GM12878 (cell line): ENCODE results near the gene AMY2B. TPM values are rescaled to one million over a fixed set of nuclear protein-coding genes. Genes with fewer than 3 reads are reported as not detected.

ENCODE experiments used
- ATAC-seq: fragments of 200-7000 bp; cut with Tn5 transposase; 3 replicates; pipeline ENCODE4 v1.9.1; 2020; ENCODE audit warnings: mild to moderate bottlenecking, moderate library complexity
- BruUV-seq: library from RNA; stranded (reverse); fragments of 400-500 nt; replicated peaks from 2 replicates; lab custom pipeline; 2021; lab: Mats Ljungman, UMichigan
- CTCF ChIA-PET: fragments of 300-600 bp; sonication (Branson Sonifier 250); formaldehyde crosslinking; extraction: SDS; loops from one replicate; lab custom pipeline; 2021; ENCODE audit warnings: inconsistent platforms; lab: Yijun Ruan, JAX
- POLR2A ChIA-PET: fragments of 350-600 bp; formaldehyde crosslinking; extraction: SDS; loops from one replicate; lab custom pipeline; 2021; ENCODE audit warnings: inconsistent platforms; lab: Charles Lee
- RAD21 ChIA-PET: fragments of 300-600 bp; sonication (Branson Sonifier 250); formaldehyde crosslinking; loops from one replicate; lab custom pipeline; 2023; ENCODE audit warnings: antibody characterized with exemption; ENCODE audit not compliant: unreplicated experiment; lab: Charles Lee
- SMC1A ChIA-PET: fragments of 300-600 bp; sonication (Branson Sonifier 250); formaldehyde crosslinking; loops from one replicate; lab custom pipeline; 2023; ENCODE audit not compliant: unreplicated experiment, uncharacterized antibody; lab: Charles Lee
- DNase-seq: peaks from one replicate; pipeline ENCODE4 v3.0.0-alpha.2; 2011; ENCODE audit warnings: low read depth, low spot score
- FAIRE-seq: peaks from 3 replicates; lab custom pipeline; 2011; peaks lifted over from hg19 to GRCh38; lab: Jason Lieb, UNC
- H2AFZ ChIP-seq: 2 replicates; pipeline ENCODE4 v1.6.0; 2011; ENCODE audit warnings: low read depth, low read length, control low read depth; ENCODE audit not compliant: control insufficient read depth
- H3K27ac ChIP-seq: 2 replicates; pipeline ENCODE4 v1.5.1; 2011; ENCODE audit warnings: control low read depth; ENCODE audit not compliant: control insufficient read depth, insufficient read depth
- H3K27me3 ChIP-seq, 2 experiments: replicated peaks in 1 of 2; 2 replicates each; pipeline versions ENCODE4 v1.6.0 to v1.6.1; 2011; ENCODE audit warnings: low read length in 1 of 2; ENCODE audit not compliant: control insufficient read depth in 2 of 2, insufficient read depth in 2 of 2
- H3K36me3 ChIP-seq, 2 experiments: 2 replicates each; pipeline ENCODE4 v1.5.1; 2011; ENCODE audit warnings: low read length in 1 of 2; ENCODE audit not compliant: control insufficient read depth in 2 of 2, insufficient read depth in 2 of 2
- H3K4me1 ChIP-seq: 2 replicates; pipeline ENCODE4 v1.6.1; 2011; ENCODE audit warnings: mild to moderate bottlenecking, low read length, moderate library complexity, mixed read lengths; ENCODE audit not compliant: control insufficient read depth, insufficient read depth
- H3K4me2 ChIP-seq: 2 replicates; pipeline ENCODE4 v1.6.0; 2011; ENCODE audit warnings: control low read depth; ENCODE audit not compliant: control insufficient read depth, insufficient read depth
- H3K4me3 ChIP-seq: fragments of 200-600 bp; sonication (generic); 2 replicates; pipeline ENCODE4 v1.5.1; 2016
- H3K79me2 ChIP-seq: 2 replicates; pipeline ENCODE4 v1.6.0; 2011; ENCODE audit warnings: low read length; ENCODE audit not compliant: control insufficient read depth, insufficient read depth
- H3K9ac ChIP-seq: 2 replicates; pipeline ENCODE4 v1.8.0; 2011; ENCODE audit warnings: low read length, control low read depth, mixed read lengths; ENCODE audit not compliant: control insufficient read depth, insufficient read depth
- H3K9me3 ChIP-seq: replicated peaks from 3 replicates; pipeline ENCODE4 v1.5.1; 2011; ENCODE audit warnings: mild to moderate bottlenecking, low read length; ENCODE audit not compliant: control insufficient read depth, insufficient read depth
- H4K20me1 ChIP-seq: 2 replicates; pipeline ENCODE4 v1.6.0; 2011; ENCODE audit not compliant: control insufficient read depth, insufficient read depth
- ATF7 ChIP-seq: fragments of 450-650 bp; IDR thresholded peaks from 2 replicates; pipeline ENCODE4 v1.6.1; 2016; ENCODE audit warnings: low read depth, mild to moderate bottlenecking
- CBX3 ChIP-seq: fragments of 200-600 bp; sonication (generic); IDR thresholded peaks from 2 replicates; pipeline ENCODE4 v1.6.1; 2016; ENCODE audit warnings: low read depth, borderline replicate concordance
- EZH2 ChIP-seq: IDR thresholded peaks from 2 replicates; pipeline ENCODE4 v1.6.1; 2012; ENCODE audit warnings: low read depth, mild to moderate bottlenecking, control low read depth, inconsistent platforms, low read length, borderline replicate concordance; ENCODE audit not compliant: control insufficient read depth
- KAT2A ChIP-seq: conservative IDR thresholded peaks from 2 replicates; pipeline ENCODE4 v1.6.1; 2011; ENCODE audit warnings: low read depth, low read length; ENCODE audit not compliant: control insufficient read depth
- MTA2 ChIP-seq: fragments of 450-650 bp; IDR thresholded peaks from 2 replicates; pipeline ENCODE4 v1.6.1; 2016; ENCODE audit warnings: low read depth, mild to moderate bottlenecking, moderate library complexity
- POLR2A ChIP-seq: IDR thresholded peaks from 2 replicates; pipeline ENCODE4 v1.6.1; 2011; ENCODE audit warnings: low read depth, mild to moderate bottlenecking, low read length
- POLR2AphosphoS2 ChIP-seq: IDR thresholded peaks from 2 replicates; pipeline ENCODE4 v1.6.1; 2011; ENCODE audit warnings: low read depth, mild to moderate bottlenecking, low read length, improper control_type of control experiment, moderate library complexity
- RCOR1 ChIP-seq: conservative IDR thresholded peaks from 2 replicates; pipeline ENCODE4 v1.6.1; 2012; ENCODE audit warnings: low read depth, low read length, improper control_type of control experiment
- RFX5 ChIP-seq: IDR thresholded peaks from 2 replicates; pipeline ENCODE4 v1.6.1; 2011; ENCODE audit warnings: low read depth, low read length, improper control_type of control experiment
- TARDBP ChIP-seq: IDR thresholded peaks from 2 replicates; pipeline ENCODE4 v1.6.1; 2016; ENCODE audit warnings: borderline replicate concordance
- TBL1XR1 ChIP-seq: IDR thresholded peaks from 2 replicates; pipeline ENCODE4 v1.6.1; 2012; ENCODE audit warnings: low read depth, low read length, improper control_type of control experiment
- WGBS: methylation state at CpG from one replicate; pipeline ENCODE4 v1.1.6; 2016; ENCODE audit warnings: low lambda C conversion rate; ENCODE audit not compliant: insufficient replicate concordance, insufficient coverage; ENCODE audit errors: missing lambda C conversion rate; 5-methylcytosine and 5-hydroxymethylcytosine counted together
- in situ Hi-C: fragments of 300-500 bp; cut with MboI; formaldehyde crosslinking; loops from 9 replicates; pipeline ENCODE4 v1.14.3; 2018; ENCODE audit warnings: mixed read lengths
- intact Hi-C: fragments of 100-400 bp; cut with micrococcal nuclease; formaldehyde crosslinking; loops from one replicate; pipeline ENCODE4 v1.14.2; 2022; ENCODE audit not compliant: unreplicated experiment
- polyA plus RNA-seq, 11 experiments: library from polyadenylated mRNA; depleted of rRNA in 4 of 11; unstranded in 6 of 11; stranded (reverse) in 5 of 11; fragments of >200 nt; fragmentation: Nextera tagmentation in 4 of 11; fragmentation: Illumina TruSeq in 1 of 11; extraction: Ambion mirVana in 4 of 11; extraction: Trizol in 1 of 11; gene quantifications; 1 replicate in 1 of 11; 2 replicates in 10 of 11; pipeline versions ENCODE4 v1.2.1 to v1.2.3, GENCODE V29; 2011 to 2016; ENCODE audit warnings: inconsistent platforms in 2 of 11, missing spikeins in 2 of 11, low read depth in 1 of 11
- total RNA-seq, 4 experiments: library from RNA; depleted of rRNA in 3 of 4; stranded (reverse); fragments of >200 nt in 3 of 4; fragmentation: Illumina TruSeq in 1 of 4; extraction: Trizol in 1 of 4; gene quantifications; 2 replicates each; pipeline versions ENCODE4 v1.2.1 to v1.2.3, GENCODE V29; 2013 to 2021
- TF ChIP-seq, protein P1 (sequence below), 3 experiments: IDR thresholded peaks in 2 of 3; conservative IDR thresholded peaks in 1 of 3; 2 replicates each; pipeline ENCODE4 v1.5.1; 2011; ENCODE audit warnings: low read depth in 3 of 3, low read length in 3 of 3, mild to moderate bottlenecking in 3 of 3, control low read depth in 2 of 3, moderate library complexity in 2 of 3, inconsistent platforms in 1 of 3, mixed read lengths in 1 of 3; ENCODE audit not compliant: control insufficient read depth in 2 of 3, insufficient read depth in 1 of 3; ENCODE audit errors: extremely low read depth in 1 of 3
- TF ChIP-seq, protein P2 (sequence below): fragments of 450-650 bp; IDR thresholded peaks from 2 replicates; pipeline ENCODE4 v1.6.1; 2016; ENCODE audit warnings: mild to moderate bottlenecking

The AMY2B gene
- total and polyA plus RNA-seq, 10 of the 15 experiments (the other 5 are each of a cell fraction or from before 2014, with no cell fraction given) = 2.1 to 9.9 (median 4.8) TPM

DNA sequence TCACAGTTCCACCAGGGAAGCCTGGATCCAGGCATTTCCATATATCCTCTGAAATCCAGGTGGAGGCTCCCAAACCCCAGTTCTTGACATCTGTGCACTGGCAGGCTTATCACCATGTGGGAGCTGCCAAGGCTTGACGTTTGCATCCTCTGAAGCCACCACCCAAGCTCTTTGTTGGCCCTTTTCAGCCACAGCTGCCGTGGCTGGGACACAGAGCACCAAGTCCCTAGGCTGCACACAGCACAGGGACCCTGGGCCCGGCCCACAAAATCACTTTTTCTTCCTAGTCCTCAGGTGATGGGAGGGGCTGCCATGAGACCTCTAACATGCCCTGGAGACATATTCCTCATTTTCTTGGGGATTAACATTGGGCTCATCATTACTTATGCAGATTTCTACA lies 23.5 kb upstream of the AMY2B start:
- in situ Hi-C loops = no loop called here
- BruUV-seq = no TSS peak
- 100% methylated on average over 3 of the region's 3 CpGs for WGBS

DNA sequence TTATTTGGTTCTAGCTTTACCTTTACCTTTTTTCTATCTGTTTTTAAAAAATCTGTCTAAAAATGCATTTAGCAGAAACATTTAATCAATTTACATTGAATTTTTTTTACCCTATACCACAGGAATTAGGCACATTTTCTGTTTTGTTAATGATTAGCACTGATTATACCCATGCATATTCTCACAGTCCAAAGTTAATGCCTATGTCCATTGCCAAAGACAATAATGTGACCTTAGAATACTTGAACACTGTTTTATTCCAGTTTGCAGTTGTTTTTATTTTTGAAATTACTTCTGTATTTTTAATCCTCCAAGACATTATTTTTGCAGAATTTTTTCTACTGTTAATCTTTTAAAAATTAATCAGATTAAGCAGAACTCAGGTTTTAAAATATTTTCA lies 11.0 kb upstream of the AMY2B start:
- no peak overlapping the region for H2AFZ ChIP-seq
- ChIA-PET RAD21 (no interaction called here), CTCF (no interaction called here), SMC1A (no interaction called here), POLR2A (no interaction called here)
- DNase-seq (no peak), FAIRE-seq (peak; percentile 7), ATAC-seq (no peak)
- in situ Hi-C loops = no loop called here
- no peak overlapping the region for H3K9ac ChIP-seq
- no peak for TF ChIP-seq CBX3
- TF ChIP-seq EZH2 = no peak
- TF ChIP-seq, protein P1, sequence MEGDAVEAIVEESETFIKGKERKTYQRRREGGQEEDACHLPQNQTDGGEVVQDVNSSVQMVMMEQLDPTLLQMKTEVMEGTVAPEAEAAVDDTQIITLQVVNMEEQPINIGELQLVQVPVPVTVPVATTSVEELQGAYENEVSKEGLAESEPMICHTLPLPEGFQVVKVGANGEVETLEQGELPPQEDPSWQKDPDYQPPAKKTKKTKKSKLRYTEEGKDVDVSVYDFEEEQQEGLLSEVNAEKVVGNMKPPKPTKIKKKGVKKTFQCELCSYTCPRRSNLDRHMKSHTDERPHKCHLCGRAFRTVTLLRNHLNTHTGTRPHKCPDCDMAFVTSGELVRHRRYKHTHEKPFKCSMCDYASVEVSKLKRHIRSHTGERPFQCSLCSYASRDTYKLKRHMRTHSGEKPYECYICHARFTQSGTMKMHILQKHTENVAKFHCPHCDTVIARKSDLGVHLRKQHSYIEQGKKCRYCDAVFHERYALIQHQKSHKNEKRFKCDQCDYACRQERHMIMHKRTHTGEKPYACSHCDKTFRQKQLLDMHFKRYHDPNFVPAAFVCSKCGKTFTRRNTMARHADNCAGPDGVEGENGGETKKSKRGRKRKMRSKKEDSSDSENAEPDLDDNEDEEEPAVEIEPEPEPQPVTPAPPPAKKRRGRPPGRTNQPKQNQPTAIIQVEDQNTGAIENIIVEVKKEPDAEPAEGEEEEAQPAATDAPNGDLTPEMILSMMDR (IDR thresholded peaks at IDR 0.05 in 2 of 3, conservative IDR thresholded peaks at IDR 0.05 in 1 of 3; ENCODE audit: control insufficient read depth in 2 of 3, extremely low read depth in 1 of 3, insufficient read depth in 1 of 3, low read depth in 3 of 3, low read length in 3 of 3) = no peak
- no TSS peak for BruUV-seq
- no peaks in the 10 kb centered on the region for H4K20me1 ChIP-seq
- no peaks in the 10 kb centered on the region for H3K27me3 ChIP-seq
- H3K36me3 ChIP-seq = no peaks in the 10 kb centered on the region
- no peaks in the 10 kb centered on the region for H3K4me1 ChIP-seq
- H3K79me2 ChIP-seq = no peaks in the 10 kb centered on the region
- H3K4me2 ChIP-seq = no peak overlapping the region
- intact Hi-C loops = no loop called here
- H3K9me3 ChIP-seq = no peaks in the 10 kb centered on the region
- H3K27ac ChIP-seq = no peak overlapping the region
- H3K4me3 ChIP-seq = no peak overlapping the region

More for the DNA sequence above, 23.5 kb upstream of the AMY2B start:
- TF ChIP-seq POLR2A (no peak), MTA2 (no peak), ATF7 (no peak), KAT2A (no peak), RCOR1 (no peak), POLR2AphosphoS2 (no peak), TBL1XR1 (no peak), TARDBP (no peak), RFX5 (no peak)
- TF ChIP-seq, protein P2, sequence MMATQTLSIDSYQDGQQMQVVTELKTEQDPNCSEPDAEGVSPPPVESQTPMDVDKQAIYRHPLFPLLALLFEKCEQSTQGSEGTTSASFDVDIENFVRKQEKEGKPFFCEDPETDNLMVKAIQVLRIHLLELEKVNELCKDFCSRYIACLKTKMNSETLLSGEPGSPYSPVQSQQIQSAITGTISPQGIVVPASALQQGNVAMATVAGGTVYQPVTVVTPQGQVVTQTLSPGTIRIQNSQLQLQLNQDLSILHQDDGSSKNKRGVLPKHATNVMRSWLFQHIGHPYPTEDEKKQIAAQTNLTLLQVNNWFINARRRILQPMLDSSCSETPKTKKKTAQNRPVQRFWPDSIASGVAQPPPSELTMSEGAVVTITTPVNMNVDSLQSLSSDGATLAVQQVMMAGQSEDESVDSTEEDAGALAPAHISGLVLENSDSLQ = no peak
- ChIA-PET SMC1A (interaction anchor here (1.2 kb wide), 1 partner anchor 22 kb away, joined by 3 read pairs; the partner anchor contains the start of gene RNPC3), POLR2A (no interaction called here), CTCF (interaction anchor here (0.7 kb wide), 1 partner anchor 28 kb away, joined by 3 read pairs; no protein-coding TSS in a partner anchor), RAD21 (no interaction called here)
- no peak overlapping the region for H2AFZ ChIP-seq
- H3K4me3 ChIP-seq = no peak overlapping the region
- H3K4me1 ChIP-seq = no peaks in the 10 kb centered on the region
- H3K9ac ChIP-seq = no peak overlapping the region
- FAIRE-seq = no peak
- H3K27ac ChIP-seq = no peak overlapping the region
- H3K27me3 ChIP-seq = no peaks in the 10 kb centered on the region
- H3K36me3 ChIP-seq = peaks cover 3 to 10% of the 10 kb centered on the region in 2 experiments
- DNase-seq = no peak
- intact Hi-C loops = no loop called here
- no peak for ATAC-seq
- H4K20me1 ChIP-seq = no peaks in the 10 kb centered on the region
- no peaks in the 10 kb centered on the region for H3K79me2 ChIP-seq
- no peaks in the 10 kb centered on the region for H3K9me3 ChIP-seq
- H3K4me2 ChIP-seq = no peak overlapping the region
